ENCODE measurements around the gene HDAC4.

HDAC4 gene

GRCh38 chr2:239137165-239137897 is 263.5 kb downstream of the HDAC4 start:
- DNase-seq (ENCODE audit: low read depth), result no peak
- H3K4me3 ChIP-seq (ENCODE audit: low read length), result no peak overlapping the region
- TF ChIP-seq CTCF (conservative IDR thresholded peaks at IDR 0.05; ENCODE audit: low read depth, low read length), result no peak

- DNase-seq (ENCODE audit: low read depth), result no peak
- no peak overlapping the region for H3K4me3 ChIP-seq (ENCODE audit: low read length)
- no peak for TF ChIP-seq CTCF (conservative IDR thresholded peaks at IDR 0.05; ENCODE audit: low read depth, low read length)
These were observed 264.1 kb downstream of the HDAC4 start for GRCh38 chr2:239136762-239137161.

GRCh38 chr2:239136203-239136602 is 264.6 kb downstream of the HDAC4 start:
- no peak for TF ChIP-seq CTCF (conservative IDR thresholded peaks at IDR 0.05; ENCODE audit: low read depth, low read length)

GRCh38 chr2:239135531-239135930 is 265.3 kb downstream of the HDAC4 start:
- no peak for DNase-seq (ENCODE audit: low read depth)
- TF ChIP-seq CTCF (conservative IDR thresholded peaks at IDR 0.05; ENCODE audit: low read depth, low read length), result no peak
- no peak overlapping the region for H3K4me3 ChIP-seq (ENCODE audit: low read length)

More at GRCh38 chr2:239136203-239136602, 264.6 kb downstream of the HDAC4 start:
- H3K4me3 ChIP-seq (ENCODE audit: low read length), result no peak overlapping the region
- no peak for DNase-seq (ENCODE audit: low read depth)

- TF ChIP-seq CTCF (conservative IDR thresholded peaks at IDR 0.05; ENCODE audit: low read depth, low read length), result no peak
- H3K4me3 ChIP-seq (ENCODE audit: low read length), result no peak overlapping the region
- no peak for DNase-seq (ENCODE audit: low read depth)
These were observed 266.8 kb downstream of the HDAC4 start for GRCh38 chr2:239133945-239134570.

- no peak overlapping the region for H3K4me3 ChIP-seq (ENCODE audit: low read length)
- no peak for TF ChIP-seq CTCF (conservative IDR thresholded peaks at IDR 0.05; ENCODE audit: low read depth, low read length)
These were observed 268.0 kb downstream of the HDAC4 start for GRCh38 chr2:239132786-239133185.

More at GRCh38 chr2:239132786-239133185, 268.0 kb downstream of the HDAC4 start:
- DNase-seq (ENCODE audit: low read depth), result no peak

Measured in retinal pigment epithelial cell (primary cell).